ENCODE results near the gene LRP1B.

Gene LRP1B

DNA sequence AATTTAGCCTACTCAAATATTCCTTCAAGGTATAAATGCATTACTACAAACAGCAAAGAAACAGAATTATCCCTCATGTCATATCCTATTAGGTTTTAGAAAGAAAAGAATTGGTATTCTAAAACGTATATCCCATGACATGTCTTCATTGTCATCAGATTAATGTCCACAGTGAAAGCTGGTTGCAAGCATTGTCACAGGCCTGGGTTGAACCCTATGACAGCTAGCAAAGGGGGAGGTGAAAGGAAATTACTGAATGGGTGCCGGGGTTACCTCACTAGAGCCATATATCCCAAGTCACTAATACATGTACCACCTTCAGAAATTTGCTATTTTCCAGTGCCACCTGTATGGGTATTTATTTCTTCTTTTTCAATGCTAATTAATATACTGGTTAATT, 1720.1 kb downstream of the LRP1B start:
- Histone ChIP-seq H3K4me1 (ENCODE audit: insufficient read depth, low read length, poor library complexity, severe bottlenecking) (no peaks in the 10 kb centered on the region), H2AFZ (ENCODE audit: low read length) (no peak overlapping the region), H3K27me3 (ENCODE audit: insufficient read depth, low read length, poor library complexity, severe bottlenecking) (no peaks in the 10 kb centered on the region), H3F3A (ENCODE audit: low read depth) (no peaks in the 10 kb centered on the region), H3K4me2 (ENCODE audit: low read depth, low read length, poor library complexity, severe bottlenecking) (no peak overlapping the region), H3K9me3 (ENCODE audit: insufficient read depth, low read depth, low read length) (no peaks in the 10 kb centered on the region), H3K9ac (ENCODE audit: low read depth, low read length, poor library complexity, severe bottlenecking) (no peak overlapping the region), H3K36me3 (ENCODE audit: insufficient read depth, low read length) (no peaks in the 10 kb centered on the region), H3K79me2 (ENCODE audit: insufficient read depth, low read length) (no peaks in the 10 kb centered on the region), H3K9me2 (replicated peaks; ENCODE audit: low read depth, low read length) (no peaks in the 10 kb centered on the region), H3K4me3 (ENCODE audit: low read length, poor library complexity, severe bottlenecking) (no peak overlapping the region), H4K20me1 (ENCODE audit: insufficient read depth, low read length, poor library complexity, severe bottlenecking) (no peaks in the 10 kb centered on the region)
- TF ChIP-seq, protein P1, sequence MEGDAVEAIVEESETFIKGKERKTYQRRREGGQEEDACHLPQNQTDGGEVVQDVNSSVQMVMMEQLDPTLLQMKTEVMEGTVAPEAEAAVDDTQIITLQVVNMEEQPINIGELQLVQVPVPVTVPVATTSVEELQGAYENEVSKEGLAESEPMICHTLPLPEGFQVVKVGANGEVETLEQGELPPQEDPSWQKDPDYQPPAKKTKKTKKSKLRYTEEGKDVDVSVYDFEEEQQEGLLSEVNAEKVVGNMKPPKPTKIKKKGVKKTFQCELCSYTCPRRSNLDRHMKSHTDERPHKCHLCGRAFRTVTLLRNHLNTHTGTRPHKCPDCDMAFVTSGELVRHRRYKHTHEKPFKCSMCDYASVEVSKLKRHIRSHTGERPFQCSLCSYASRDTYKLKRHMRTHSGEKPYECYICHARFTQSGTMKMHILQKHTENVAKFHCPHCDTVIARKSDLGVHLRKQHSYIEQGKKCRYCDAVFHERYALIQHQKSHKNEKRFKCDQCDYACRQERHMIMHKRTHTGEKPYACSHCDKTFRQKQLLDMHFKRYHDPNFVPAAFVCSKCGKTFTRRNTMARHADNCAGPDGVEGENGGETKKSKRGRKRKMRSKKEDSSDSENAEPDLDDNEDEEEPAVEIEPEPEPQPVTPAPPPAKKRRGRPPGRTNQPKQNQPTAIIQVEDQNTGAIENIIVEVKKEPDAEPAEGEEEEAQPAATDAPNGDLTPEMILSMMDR (conservative IDR thresholded peaks at IDR 0.05; ENCODE audit: low read length), result no peak

GRCh38 chr2:140401056-140401455, 1729.8 kb downstream of the LRP1B start:
- no peaks in the 10 kb centered on the region for H3K9me3 ChIP-seq (ENCODE audit: insufficient read depth, low read depth, low read length)

DNA sequence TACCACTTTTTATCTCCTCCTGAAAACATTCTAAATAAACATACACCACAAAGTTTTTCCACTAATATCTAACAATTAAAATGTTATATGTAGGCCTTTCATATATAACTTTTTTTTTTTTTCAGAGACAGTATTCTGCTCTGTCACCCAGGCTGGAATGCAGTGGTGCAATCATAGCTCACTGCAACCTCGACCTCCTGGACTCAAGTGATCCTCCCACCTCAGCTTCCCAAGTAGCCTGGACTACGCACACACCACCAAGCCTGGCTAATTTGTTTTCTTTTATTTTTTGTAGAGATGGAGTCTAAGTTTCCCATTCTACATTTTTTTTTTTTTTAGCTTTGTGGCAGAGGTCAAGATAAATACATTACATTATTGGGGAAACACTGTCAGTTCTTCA, 1738.0 kb downstream of the LRP1B start:
- no peak overlapping the region for H2AFZ ChIP-seq (ENCODE audit: low read length)
- TF ChIP-seq, protein P1 (conservative IDR thresholded peaks at IDR 0.05; ENCODE audit: low read length), result no peak
- no peak for TF ChIP-seq EZH2phosphoT487 (IDR thresholded peaks at IDR 0.05; ENCODE audit: borderline replicate concordance)
- H3K9ac ChIP-seq (ENCODE audit: low read depth, low read length, poor library complexity, severe bottlenecking), result no peak overlapping the region
- H3K9me2 ChIP-seq (replicated peaks; ENCODE audit: low read depth, low read length), result no peaks in the 10 kb centered on the region
- no peaks in the 10 kb centered on the region for H3K79me2 ChIP-seq (ENCODE audit: insufficient read depth, low read length)
- H3K4me3 ChIP-seq (ENCODE audit: low read length, poor library complexity, severe bottlenecking), result no peak overlapping the region
- H3K36me3 ChIP-seq (ENCODE audit: insufficient read depth, low read length), result no peaks in the 10 kb centered on the region
- no peaks in the 10 kb centered on the region for H3F3A ChIP-seq (ENCODE audit: low read depth)
- no peaks in the 10 kb centered on the region for H3K27me3 ChIP-seq (ENCODE audit: insufficient read depth, low read length, poor library complexity, severe bottlenecking)
- no peaks in the 10 kb centered on the region for H4K20me1 ChIP-seq (ENCODE audit: insufficient read depth, low read length, poor library complexity, severe bottlenecking)
- no peaks in the 10 kb centered on the region for H3K9me3 ChIP-seq (ENCODE audit: insufficient read depth, low read depth, low read length)
- no peaks in the 10 kb centered on the region for H3K4me1 ChIP-seq (ENCODE audit: insufficient read depth, low read length, poor library complexity, severe bottlenecking)
- H3K4me2 ChIP-seq (ENCODE audit: low read depth, low read length, poor library complexity, severe bottlenecking), result no peak overlapping the region

More at GRCh38 chr2:140401056-140401455, 1729.8 kb downstream of the LRP1B start:
- Histone ChIP-seq H3K9me2 (replicated peaks; ENCODE audit: low read depth, low read length) (no peaks in the 10 kb centered on the region), H3K4me1 (ENCODE audit: insufficient read depth, low read length, poor library complexity, severe bottlenecking) (no peaks in the 10 kb centered on the region), H3K27me3 (ENCODE audit: insufficient read depth, low read length, poor library complexity, severe bottlenecking) (no peaks in the 10 kb centered on the region), H3K79me2 (ENCODE audit: insufficient read depth, low read length) (no peaks in the 10 kb centered on the region), H3K4me2 (ENCODE audit: low read depth, low read length, poor library complexity, severe bottlenecking) (no peak overlapping the region), H3K9ac (ENCODE audit: low read depth, low read length, poor library complexity, severe bottlenecking) (no peak overlapping the region), H3K4me3 (ENCODE audit: low read length, poor library complexity, severe bottlenecking) (no peak overlapping the region), H4K20me1 (ENCODE audit: insufficient read depth, low read length, poor library complexity, severe bottlenecking) (no peaks in the 10 kb centered on the region), H3F3A (ENCODE audit: low read depth) (no peaks in the 10 kb centered on the region), H2AFZ (ENCODE audit: low read length) (no peak overlapping the region), H3K36me3 (ENCODE audit: insufficient read depth, low read length) (no peaks in the 10 kb centered on the region)
- TF ChIP-seq EZH2phosphoT487 (IDR thresholded peaks at IDR 0.05; ENCODE audit: borderline replicate concordance), result no peak

DNA sequence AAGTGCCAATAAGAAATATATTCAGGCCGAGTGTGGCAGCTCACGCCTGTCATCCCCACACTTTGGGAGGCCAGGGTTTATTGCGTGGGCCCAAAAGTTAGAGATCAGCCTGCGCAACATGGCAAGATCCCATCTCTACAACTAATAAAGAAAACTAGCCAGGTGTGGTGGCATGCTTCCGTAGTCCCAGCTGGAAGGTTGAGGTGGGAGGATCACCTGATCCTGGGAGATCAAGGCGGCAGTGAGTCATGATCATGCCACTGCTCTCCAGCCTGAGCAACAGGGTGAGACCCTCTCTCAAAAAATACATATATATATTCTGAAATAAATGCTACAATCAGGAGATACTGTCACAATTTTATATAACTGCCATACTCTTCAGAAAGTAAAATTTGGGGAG, 1745.9 kb downstream of the LRP1B start:
- H3K4me3 ChIP-seq (ENCODE audit: low read length, poor library complexity, severe bottlenecking), result no peak overlapping the region
- no peaks in the 10 kb centered on the region for H3K79me2 ChIP-seq (ENCODE audit: insufficient read depth, low read length)
- no peaks in the 10 kb centered on the region for H3K9me2 ChIP-seq (replicated peaks; ENCODE audit: low read depth, low read length)
- TF ChIP-seq, protein P1 (conservative IDR thresholded peaks at IDR 0.05; ENCODE audit: low read length), result no peak
- no peak for TF ChIP-seq EZH2phosphoT487 (IDR thresholded peaks at IDR 0.05; ENCODE audit: borderline replicate concordance)
- H3K4me1 ChIP-seq (ENCODE audit: insufficient read depth, low read length, poor library complexity, severe bottlenecking), result no peaks in the 10 kb centered on the region
- no peak overlapping the region for H3K4me2 ChIP-seq (ENCODE audit: low read depth, low read length, poor library complexity, severe bottlenecking)
- no peaks in the 10 kb centered on the region for H3K27me3 ChIP-seq (ENCODE audit: insufficient read depth, low read length, poor library complexity, severe bottlenecking)
- no peaks in the 10 kb centered on the region for H3F3A ChIP-seq (ENCODE audit: low read depth)
- no peaks in the 10 kb centered on the region for H3K36me3 ChIP-seq (ENCODE audit: insufficient read depth, low read length)
- no peak overlapping the region for H3K9ac ChIP-seq (ENCODE audit: low read depth, low read length, poor library complexity, severe bottlenecking)
- H3K9me3 ChIP-seq (ENCODE audit: insufficient read depth, low read depth, low read length), result no peaks in the 10 kb centered on the region
- no peak overlapping the region for H2AFZ ChIP-seq (ENCODE audit: low read length)
- no peaks in the 10 kb centered on the region for H4K20me1 ChIP-seq (ENCODE audit: insufficient read depth, low read length, poor library complexity, severe bottlenecking)
